ENCODE results near the gene FMN1. TPM values are rescaled to one million over a fixed set of nuclear protein-coding genes. Genes with fewer than 3 reads are reported as not detected.

FMN1 gene
- total and polyA plus RNA-seq, 10 of the 15 experiments (the other 5 are each of a cell fraction or from before 2014, with no cell fraction given) = 0.05 to 0.16 (median 0.08) TPM; not detected in 4

DNA sequence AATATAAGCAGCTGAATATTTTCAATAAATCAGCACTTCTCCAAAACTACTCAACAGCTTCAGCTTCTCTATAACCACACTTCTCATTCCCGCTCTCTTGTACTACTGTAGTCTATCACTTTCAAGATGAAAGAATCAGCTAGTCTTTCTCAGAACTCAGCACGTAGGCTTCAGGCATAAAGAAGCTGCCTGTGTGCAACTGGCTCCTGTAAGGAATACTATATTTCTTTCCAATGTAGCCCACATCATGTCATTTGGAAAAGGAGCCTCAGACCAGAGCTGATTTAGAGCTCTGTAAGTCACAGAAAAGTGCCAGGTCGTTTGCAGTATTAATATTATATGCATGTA, 62.3 kb downstream of the FMN1 start (continued):
- TF ChIP-seq CHD1 (IDR thresholded peaks at IDR 0.05; ENCODE audit: low read depth, low read length) (no peak), JUND (IDR thresholded peaks at IDR 0.05; ENCODE audit: low read depth, low read length) (no peak), SREBF1 (IDR thresholded peaks at IDR 0.05; ENCODE audit: low read length) (no peak), NFYB (IDR thresholded peaks at IDR 0.05; ENCODE audit: insufficient read depth, low read depth, low read length) (no peak), PAX5 (IDR thresholded peaks at IDR 0.05; ENCODE audit: borderline replicate concordance, low read depth, low read length) (no peak), POU2F2 (IDR thresholded peaks at IDR 0.05; ENCODE audit: borderline replicate concordance, low read depth, low read length) (no peak)
- TF ChIP-seq, protein P1, sequence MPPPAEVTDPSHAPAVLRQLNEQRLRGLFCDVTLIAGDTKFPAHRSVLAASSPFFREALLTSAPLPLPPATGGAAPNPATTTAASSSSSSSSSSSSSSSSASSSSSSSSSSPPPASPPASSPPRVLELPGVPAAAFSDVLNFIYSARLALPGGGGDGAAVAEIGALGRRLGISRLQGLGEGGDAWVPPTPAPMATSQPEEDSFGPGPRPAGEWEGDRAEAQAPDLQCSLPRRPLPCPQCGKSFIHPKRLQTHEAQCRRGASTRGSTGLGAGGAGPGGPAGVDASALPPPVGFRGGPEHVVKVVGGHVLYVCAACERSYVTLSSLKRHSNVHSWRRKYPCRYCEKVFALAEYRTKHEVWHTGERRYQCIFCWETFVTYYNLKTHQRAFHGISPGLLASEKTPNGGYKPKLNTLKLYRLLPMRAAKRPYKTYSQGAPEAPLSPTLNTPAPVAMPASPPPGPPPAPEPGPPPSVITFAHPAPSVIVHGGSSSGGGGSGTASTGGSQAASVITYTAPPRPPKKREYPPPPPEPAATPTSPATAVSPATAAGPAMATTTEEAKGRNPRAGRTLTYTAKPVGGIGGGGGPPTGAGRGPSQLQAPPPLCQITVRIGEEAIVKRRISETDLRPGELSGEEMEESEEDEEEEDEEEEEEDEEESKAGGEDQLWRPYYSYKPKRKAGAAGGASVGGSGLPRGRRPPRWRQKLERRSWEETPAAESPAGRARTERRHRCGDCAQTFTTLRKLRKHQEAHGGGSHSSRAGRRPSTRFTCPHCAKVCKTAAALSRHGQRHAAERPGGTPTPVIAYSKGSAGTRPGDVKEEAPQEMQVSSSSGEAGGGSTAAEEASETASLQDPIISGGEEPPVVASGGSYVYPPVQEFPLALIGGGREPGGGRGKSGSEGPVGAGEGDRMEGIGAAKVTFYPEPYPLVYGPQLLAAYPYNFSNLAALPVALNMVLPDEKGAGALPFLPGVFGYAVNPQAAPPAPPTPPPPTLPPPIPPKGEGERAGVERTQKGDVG (CRISPR knock-in tag; IDR thresholded peaks at IDR 0.05) = no peak

DNA sequence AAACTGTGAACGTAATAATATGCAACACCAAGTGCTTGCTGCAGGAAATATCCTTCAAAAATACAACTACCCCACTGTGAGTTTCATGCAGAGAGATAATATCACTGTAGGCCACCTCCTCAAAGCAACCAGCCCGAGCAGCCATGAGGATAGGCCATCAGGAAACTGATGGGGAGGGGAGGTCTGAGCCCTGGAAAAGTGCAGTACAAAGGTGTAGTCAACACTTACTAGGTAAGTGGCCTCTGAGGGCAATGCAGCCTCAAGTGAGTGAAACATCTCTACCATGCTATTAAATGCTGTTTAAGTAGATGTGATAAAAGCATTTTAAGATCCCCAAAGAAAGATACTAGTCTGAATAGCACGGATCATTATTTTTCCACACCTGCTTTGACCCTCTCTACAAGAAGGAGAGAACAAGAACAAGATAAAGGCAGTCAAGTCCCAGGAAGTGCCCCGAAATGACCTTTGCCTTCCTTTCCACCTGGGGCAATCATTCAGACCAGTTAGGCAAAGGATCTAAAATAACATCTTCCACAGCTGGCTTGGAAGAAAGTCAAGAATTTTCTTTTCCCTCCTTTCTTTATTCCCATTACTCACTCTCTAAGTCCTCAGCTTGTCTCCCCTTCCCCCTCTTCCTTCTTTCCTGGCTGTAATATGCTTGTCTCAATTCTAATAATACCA, 62.8 kb downstream of the FMN1 start:
- no peak for ATAC-seq
- no TSS peak for BruUV-seq (replicated peaks)
- SMC1A ChIA-PET (ENCODE audit: uncharacterized antibody, unreplicated experiment) = interaction anchor here (0.7 to 1.7 kb wide), 11 partner anchors 8 to 161 kb away, joined by 3 to 6 read pairs (median 4); no protein-coding TSS in a partner anchor

More for the DNA sequence above, 62.8 kb downstream of the FMN1 start:
- POLR2A ChIA-PET = no interaction called here
- no peak for FAIRE-seq
- no peak for DNase-seq (ENCODE audit: low read depth, low spot score)
- RAD21 ChIA-PET (ENCODE audit: unreplicated experiment) = interaction anchor here (1.0 to 3.7 kb wide), 2 partner anchors 45 to 569 kb away, joined by 4 to 12 read pairs; no protein-coding TSS in a partner anchor
- H3K4me3 ChIP-seq = no peak overlapping the region
- H4K20me1 ChIP-seq (ENCODE audit: control insufficient read depth, insufficient read depth) = no peaks in the 10 kb centered on the region
- H3K9ac ChIP-seq (ENCODE audit: control insufficient read depth, insufficient read depth, low read length) = no peak overlapping the region
- H3K27me3 ChIP-seq (replicated peaks in 1 of 2; ENCODE audit: control insufficient read depth in 2 of 2, insufficient read depth in 2 of 2, low read length in 1 of 2) = no peaks in the 10 kb centered on the region; a peak in 2 of 4 replicates
- WGBS (ENCODE audit: insufficient coverage, insufficient replicate concordance, low lambda C conversion rate, missing lambda C conversion rate) = 2% methylated on average over 4 of the region's 4 CpGs
- no peaks in the 10 kb centered on the region; the same call in 2 of the 3 replicates for H3K9me3 ChIP-seq (replicated peaks; ENCODE audit: control insufficient read depth, insufficient read depth, low read length)
- H3K4me1 ChIP-seq (ENCODE audit: control insufficient read depth, insufficient read depth, low read length) = no peaks in the 10 kb centered on the region
- in situ Hi-C loops (cut with MboI) (no loop called here), intact Hi-C loops (cut with micrococcal nuclease; ENCODE audit: unreplicated experiment) (loop anchor here (2.0 to 5.0 kb wide), 3 partner anchors 44 to 469 kb away; no protein-coding TSS in a partner anchor)
- H3K27ac ChIP-seq (ENCODE audit: control insufficient read depth, insufficient read depth) = no peak overlapping the region
- H3K79me2 ChIP-seq (ENCODE audit: control insufficient read depth, insufficient read depth, low read length) = no peaks in the 10 kb centered on the region
- no peak overlapping the region for H3K4me2 ChIP-seq (ENCODE audit: control insufficient read depth, insufficient read depth)
- no peaks in the 10 kb centered on the region for H3K36me3 ChIP-seq (ENCODE audit: control insufficient read depth in 2 of 2, insufficient read depth in 2 of 2, low read length in 1 of 2)
- TF ChIP-seq, protein P2, sequence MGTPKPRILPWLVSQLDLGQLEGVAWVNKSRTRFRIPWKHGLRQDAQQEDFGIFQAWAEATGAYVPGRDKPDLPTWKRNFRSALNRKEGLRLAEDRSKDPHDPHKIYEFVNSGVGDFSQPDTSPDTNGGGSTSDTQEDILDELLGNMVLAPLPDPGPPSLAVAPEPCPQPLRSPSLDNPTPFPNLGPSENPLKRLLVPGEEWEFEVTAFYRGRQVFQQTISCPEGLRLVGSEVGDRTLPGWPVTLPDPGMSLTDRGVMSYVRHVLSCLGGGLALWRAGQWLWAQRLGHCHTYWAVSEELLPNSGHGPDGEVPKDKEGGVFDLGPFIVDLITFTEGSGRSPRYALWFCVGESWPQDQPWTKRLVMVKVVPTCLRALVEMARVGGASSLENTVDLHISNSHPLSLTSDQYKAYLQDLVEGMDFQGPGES (IDR thresholded peaks at IDR 0.05) = no peak
- TF ChIP-seq ASH2L (IDR thresholded peaks at IDR 0.05; ENCODE audit: borderline replicate concordance, low read depth) (no peak), ZNF622 (IDR thresholded peaks at IDR 0.05) (no peak), TCF12 (IDR thresholded peaks at IDR 0.05; ENCODE audit: low read depth, low read length) (no peak)
- TF ChIP-seq, protein P3, sequence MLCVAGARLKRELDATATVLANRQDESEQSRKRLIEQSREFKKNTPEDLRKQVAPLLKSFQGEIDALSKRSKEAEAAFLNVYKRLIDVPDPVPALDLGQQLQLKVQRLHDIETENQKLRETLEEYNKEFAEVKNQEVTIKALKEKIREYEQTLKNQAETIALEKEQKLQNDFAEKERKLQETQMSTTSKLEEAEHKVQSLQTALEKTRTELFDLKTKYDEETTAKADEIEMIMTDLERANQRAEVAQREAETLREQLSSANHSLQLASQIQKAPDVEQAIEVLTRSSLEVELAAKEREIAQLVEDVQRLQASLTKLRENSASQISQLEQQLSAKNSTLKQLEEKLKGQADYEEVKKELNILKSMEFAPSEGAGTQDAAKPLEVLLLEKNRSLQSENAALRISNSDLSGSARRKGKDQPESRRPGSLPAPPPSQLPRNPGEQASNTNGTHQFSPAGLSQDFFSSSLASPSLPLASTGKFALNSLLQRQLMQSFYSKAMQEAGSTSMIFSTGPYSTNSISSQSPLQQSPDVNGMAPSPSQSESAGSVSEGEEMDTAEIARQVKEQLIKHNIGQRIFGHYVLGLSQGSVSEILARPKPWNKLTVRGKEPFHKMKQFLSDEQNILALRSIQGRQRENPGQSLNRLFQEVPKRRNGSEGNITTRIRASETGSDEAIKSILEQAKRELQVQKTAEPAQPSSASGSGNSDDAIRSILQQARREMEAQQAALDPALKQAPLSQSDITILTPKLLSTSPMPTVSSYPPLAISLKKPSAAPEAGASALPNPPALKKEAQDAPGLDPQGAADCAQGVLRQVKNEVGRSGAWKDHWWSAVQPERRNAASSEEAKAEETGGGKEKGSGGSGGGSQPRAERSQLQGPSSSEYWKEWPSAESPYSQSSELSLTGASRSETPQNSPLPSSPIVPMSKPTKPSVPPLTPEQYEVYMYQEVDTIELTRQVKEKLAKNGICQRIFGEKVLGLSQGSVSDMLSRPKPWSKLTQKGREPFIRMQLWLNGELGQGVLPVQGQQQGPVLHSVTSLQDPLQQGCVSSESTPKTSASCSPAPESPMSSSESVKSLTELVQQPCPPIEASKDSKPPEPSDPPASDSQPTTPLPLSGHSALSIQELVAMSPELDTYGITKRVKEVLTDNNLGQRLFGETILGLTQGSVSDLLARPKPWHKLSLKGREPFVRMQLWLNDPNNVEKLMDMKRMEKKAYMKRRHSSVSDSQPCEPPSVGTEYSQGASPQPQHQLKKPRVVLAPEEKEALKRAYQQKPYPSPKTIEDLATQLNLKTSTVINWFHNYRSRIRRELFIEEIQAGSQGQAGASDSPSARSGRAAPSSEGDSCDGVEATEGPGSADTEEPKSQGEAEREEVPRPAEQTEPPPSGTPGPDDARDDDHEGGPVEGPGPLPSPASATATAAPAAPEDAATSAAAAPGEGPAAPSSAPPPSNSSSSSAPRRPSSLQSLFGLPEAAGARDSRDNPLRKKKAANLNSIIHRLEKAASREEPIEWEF (IDR thresholded peaks at IDR 0.05; ENCODE audit: insufficient replicate concordance, low read depth, low read length) = no peak
- CTCF ChIA-PET = interaction anchor here (0.7 to 3.1 kb wide), 8 partner anchors 10 to 110 kb away, joined by 3 to 25 read pairs (median 6); no protein-coding TSS in a partner anchor
- H2AFZ ChIP-seq (ENCODE audit: control insufficient read depth, low read depth, low read length) = no peak overlapping the region

Measured in GM12878 (cell line).